ENCODE measurements around the gene SP8.
A peak's percentile ranks its signal among the peaks of the same experiment; 100 is the strongest.

SP8 gene

GRCh38 chr7:20776214-20776911, 10.3 kb downstream of the SP8 start:
- DNase-seq (ENCODE audit: low spot score) (no peak), FAIRE-seq (no peak)

- no peak for DNase-seq (ENCODE audit: low spot score)
- no peak for FAIRE-seq
These were observed 32.7 kb downstream of the SP8 start for GRCh38 chr7:20754001-20754400.

- DNase-seq (ENCODE audit: low spot score) (no peak), FAIRE-seq (no peak)
These were observed 36.8 kb downstream of the SP8 start for GRCh38 chr7:20749906-20750305.

GRCh38 chr7:20748853-20749252, 37.8 kb downstream of the SP8 start:
- DNase-seq (ENCODE audit: low spot score): no peak
- no peak for FAIRE-seq

GRCh38 chr7:20747001-20747400, 39.7 kb downstream of the SP8 start:
- FAIRE-seq (no peak), DNase-seq (ENCODE audit: low spot score) (no peak)

GRCh38 chr7:20745702-20746101, 41.0 kb downstream of the SP8 start:
- FAIRE-seq: no peak
- DNase-seq (ENCODE audit: low spot score): no peak

GRCh38 chr7:20744954-20745446, 41.7 kb downstream of the SP8 start:
- DNase-seq (ENCODE audit: low spot score): no peak
- FAIRE-seq: no peak

- DNase-seq (ENCODE audit: low spot score) (no peak), FAIRE-seq (no peak)
These were observed 43.8 kb downstream of the SP8 start for GRCh38 chr7:20742913-20743312.

- no peak for DNase-seq (ENCODE audit: low spot score)
- peak; percentile 37 for FAIRE-seq
These were observed 44.9 kb downstream of the SP8 start for GRCh38 chr7:20741801-20742200.

GRCh38 chr7:20738518-20739481, 47.9 kb downstream of the SP8 start:
- FAIRE-seq (no peak), DNase-seq (ENCODE audit: low spot score) (no peak)

- FAIRE-seq (no peak), DNase-seq (ENCODE audit: low spot score) (no peak)
These were observed 48.7 kb downstream of the SP8 start for GRCh38 chr7:20737840-20738448.

- no peak for FAIRE-seq
- DNase-seq (ENCODE audit: low spot score): no peak
These were observed 51.2 kb downstream of the SP8 start for GRCh38 chr7:20735346-20736065.

All from RCC 7860 (cell line).